HepG2 (cell line): ENCODE measurements around the gene RPS17. TPM values are rescaled to one million over a fixed set of nuclear protein-coding genes. Genes with fewer than 3 reads are reported as not detected.

ENCODE experiments used
- ATAC-seq: fragments of 200-7000 bp; cut with Tn5 transposase; 3 replicates; pipeline ENCODE4 v1.9.1; 2020; ENCODE audit warnings: mild to moderate bottlenecking, moderate library complexity
- BruUV-seq: library from RNA; stranded (reverse); fragments of 400-500 nt; replicated peaks from 2 replicates; lab custom pipeline; 2021; lab: Mats Ljungman, UMichigan
- CTCF ChIA-PET: fragments of 300-600 bp; formaldehyde crosslinking; extraction: SDS; loops from one replicate; lab custom pipeline; 2021; ENCODE audit warnings: low total read pairs, inconsistent platforms, low intra/inter-chr PET ratio; lab: Yijun Ruan, JAX
- POLR2A ChIA-PET: fragments of 350-600 bp; sonication (Branson Sonifier 250); formaldehyde crosslinking; loops from one replicate; lab custom pipeline; 2020; ENCODE audit warnings: antibody characterized with exemption, inconsistent platforms; lab: Yijun Ruan, JAX
- DNase-seq: peaks from one replicate; pipeline ENCODE4 v3.0.0-alpha.2; 2015; ENCODE audit warnings: low spot score
- FAIRE-seq: peaks from 3 replicates; lab custom pipeline; 2011; peaks lifted over from hg19 to GRCh38; lab: Jason Lieb, UNC
- H2AFZ ChIP-seq: one replicate; pipeline ENCODE4 v1.6.1; 2011; ENCODE audit warnings: low read length, inconsistent platforms
- H3K27ac ChIP-seq: fragments of 300-600 bp; 3 replicates; pipeline ENCODE4 v1.8.0; 2011; ENCODE audit warnings: mixed run types, mild to moderate bottlenecking, mixed read lengths, low read length, inconsistent platforms; ENCODE audit not compliant: insufficient read depth; ENCODE audit errors: extremely low read length
- H3K27me3 ChIP-seq, 2 experiments: fragments of 200-600 bp in 1 of 2; 2 replicates in 1 of 2; 3 replicates in 1 of 2; pipeline versions ENCODE4 v1.6.0 to v1.8.0; 2011; ENCODE audit warnings: low read length in 2 of 2, mild to moderate bottlenecking in 2 of 2, moderate library complexity in 2 of 2, inconsistent platforms in 1 of 2; ENCODE audit not compliant: insufficient read depth in 2 of 2, control insufficient read depth in 1 of 2
- H3K36me3 ChIP-seq, 2 experiments: fragments of 200-600 bp in 1 of 2; replicated peaks in 1 of 2; 2 replicates in 1 of 2; 3 replicates in 1 of 2; pipeline versions ENCODE4 v1.5.1 to v1.8.0; 2011; ENCODE audit warnings: low read length in 2 of 2, inconsistent platforms in 1 of 2; ENCODE audit not compliant: insufficient read depth in 2 of 2, control insufficient read depth in 1 of 2
- H3K4me1 ChIP-seq: 2 replicates; pipeline ENCODE4 v1.5.1; 2012; ENCODE audit warnings: low read length, inconsistent platforms; ENCODE audit not compliant: insufficient read depth
- H3K4me2 ChIP-seq: 2 replicates; pipeline ENCODE4 v1.6.0; 2011; ENCODE audit warnings: low read depth, low read length, inconsistent platforms
- H3K4me3 ChIP-seq, 3 experiments: fragments of 200-600 bp in 1 of 3; sonication (generic), shearing (Covaris generic) in 1 of 3; replicated peaks in 1 of 3; 2 replicates each; pipeline ENCODE4 v1.5.1; 2011 to 2016; ENCODE audit warnings: low read length in 3 of 3, inconsistent platforms in 2 of 3, low read depth in 2 of 3, mild to moderate bottlenecking in 2 of 3, control low read depth in 1 of 3, mixed read lengths in 1 of 3; ENCODE audit not compliant: insufficient read depth in 1 of 3
- H3K79me2 ChIP-seq: one replicate; pipeline ENCODE4 v1.6.1; 2011; ENCODE audit warnings: low read length, inconsistent platforms; ENCODE audit not compliant: insufficient read depth
- H3K9ac ChIP-seq: 2 replicates; pipeline ENCODE4 v1.6.0; 2011; ENCODE audit warnings: mild to moderate bottlenecking, low read depth, low read length, inconsistent platforms; ENCODE audit not compliant: insufficient read depth
- H3K9me3 ChIP-seq: 2 replicates; pipeline ENCODE4 v1.5.1; 2012; ENCODE audit warnings: mild to moderate bottlenecking, low read length
- H4K20me1 ChIP-seq: 2 replicates; pipeline ENCODE4 v1.6.0; 2011; ENCODE audit warnings: inconsistent platforms, mild to moderate bottlenecking, low read length, moderate library complexity; ENCODE audit not compliant: insufficient read depth
- AGO1 ChIP-seq: fragments of 200-400 bp; formaldehyde crosslinking; IDR thresholded peaks from 2 replicates; pipeline ENCODE4 v1.6.1; 2017; ENCODE audit warnings: mild to moderate bottlenecking, low read depth, low read length, moderate library complexity; ENCODE audit not compliant: poor library complexity, severe bottlenecking
- FOSL2 ChIP-seq: sonication (generic); formaldehyde crosslinking; IDR thresholded peaks from 2 replicates; pipeline ENCODE4 v1.4.0; 2020; ENCODE audit warnings: missing genetic modification reagents
- HMG20A ChIP-seq: IDR thresholded peaks from 2 replicates; pipeline ENCODE4 v1.6.1; 2016; ENCODE audit warnings: borderline replicate concordance
- HOXA5 ChIP-seq: sonication (generic); formaldehyde crosslinking; IDR thresholded peaks from 2 replicates; pipeline ENCODE4 v1.4.0; 2020; ENCODE audit warnings: missing genetic modification reagents
- REST ChIP-seq, 2 experiments: IDR thresholded peaks; 2 replicates each; pipeline ENCODE4 v1.6.1; 2011 to 2012; ENCODE audit warnings: low read length in 2 of 2, borderline replicate concordance in 1 of 2, low read depth in 1 of 2, mild to moderate bottlenecking in 1 of 2, moderate library complexity in 1 of 2
- SRSF1 ChIP-seq: fragments of 200-400 bp; formaldehyde crosslinking; optimal IDR thresholded peaks from 2 replicates; pipeline ENCODE3; 2017; ENCODE audit warnings: mild to moderate bottlenecking, low read depth, low read length, moderate library complexity
- TFDP1 ChIP-seq: IDR thresholded peaks from 2 replicates; pipeline ENCODE4 v1.6.1; 2016; ENCODE audit warnings: missing compliant biosample characterization, missing genetic modification reagents, borderline replicate concordance
- U2AF2 ChIP-seq: fragments of 200-400 bp; formaldehyde crosslinking; IDR thresholded peaks from 2 replicates; pipeline ENCODE4 v1.6.1; 2017; ENCODE audit warnings: low read depth, mild to moderate bottlenecking, low read length
- ZEB1 ChIP-seq: IDR thresholded peaks from 2 replicates; pipeline ENCODE4 v1.6.1; 2012; ENCODE audit warnings: mild to moderate bottlenecking, low read depth, inconsistent platforms; ENCODE audit not compliant: insufficient replicate concordance
- ZNF207 ChIP-seq: fragments of 450-650 bp; IDR thresholded peaks from 2 replicates; pipeline ENCODE4 v1.6.1; 2016; ENCODE audit warnings: antibody characterized with exemption, borderline replicate concordance
- ZNF275 ChIP-seq: sonication (generic); formaldehyde crosslinking; IDR thresholded peaks from 2 replicates; pipeline ENCODE4 v1.8.0; 2022; ENCODE audit warnings: missing genetic modification reagents, mild to moderate bottlenecking, inconsistent platforms, borderline replicate concordance
- WGBS: methylation state at CpG from one replicate; pipeline ENCODE4 v1.1.6; 2017; ENCODE audit warnings: low lambda C conversion rate; 5-methylcytosine and 5-hydroxymethylcytosine counted together
- in situ Hi-C: cut with HindIII; loops from 2 replicates; pipeline ENCODE4 v1.10.0; 2017; ENCODE audit warnings: low pct_unique_long_range_greater_than_20kb; ENCODE audit not compliant: extremely low pct_ligation_motif_present
- intact Hi-C: fragments of 100-400 bp; cut with micrococcal nuclease; formaldehyde crosslinking; loops from one replicate; pipeline ENCODE4 v1.10.0; 2022; ENCODE audit not compliant: unreplicated experiment
- polyA plus RNA-seq, 8 experiments: library from polyadenylated mRNA; depleted of rRNA in 3 of 8; stranded (reverse) in 7 of 8; unstranded in 1 of 8; fragments of >200 nt; fragmentation: Illumina TruSeq in 4 of 8; extraction: Trizol in 4 of 8; gene quantifications; 2 replicates each; pipeline versions ENCODE4 v1.2.1 to v1.2.3, GENCODE V29; 2011 to 2016; ENCODE audit warnings: low read depth in 4 of 8, missing spikeins in 1 of 8, mixed read lengths in 1 of 8; ENCODE audit not compliant: insufficient read depth in 1 of 8
- total RNA-seq, 5 experiments: library from RNA; depleted of rRNA; stranded (reverse); fragments of >200 nt; fragmentation: Illumina TruSeq; extraction: Trizol; gene quantifications; 2 replicates each; pipeline ENCODE4 v1.2.3, GENCODE V29; 2016; ENCODE audit warnings: low read depth in 1 of 5

Gene RPS17
- total and polyA plus RNA-seq, 2 of the 13 experiments (the other 11 are each of a cell fraction or from before 2014, with no cell fraction given), result 2,570 to 5,021 TPM

- ATAC-seq (no peak), FAIRE-seq (no peak), DNase-seq (no peak)
- H3K4me3 ChIP-seq, result no peak overlapping the region
- H3K4me2 ChIP-seq, result no peak overlapping the region
- TF ChIP-seq U2AF2 (no peak), HMG20A (CRISPR knock-in tag) (no peak), ZEB1 (no peak), AGO1 (no peak)
- no peaks in the 10 kb centered on the region for H4K20me1 ChIP-seq
- H3K27ac ChIP-seq, result no peak overlapping the region
- BruUV-seq, result no TSS peak
- POLR2A ChIA-PET, result no interaction called here
- H3K9ac ChIP-seq, result no peak overlapping the region
- H3K27me3 ChIP-seq, result no peaks in the 10 kb centered on the region; a peak in 2 of 5 replicates
- CTCF ChIA-PET, result no interaction called here
- no peaks in the 10 kb centered on the region for H3K4me1 ChIP-seq
- no peaks in the 10 kb centered on the region for H3K36me3 ChIP-seq
- H2AFZ ChIP-seq, result no peak overlapping the region
- in situ Hi-C loops (no loop called here), intact Hi-C loops (no loop called here)
- H3K9me3 ChIP-seq, result no peaks in the 10 kb centered on the region
- 4% methylated on average over 1 of the region's 1 CpG for WGBS
- H3K79me2 ChIP-seq, result no peaks in the 10 kb centered on the region
Measured at GRCh38 chr15:82558502-82558901, 18.2 kb upstream of the RPS17 start.

DNA sequence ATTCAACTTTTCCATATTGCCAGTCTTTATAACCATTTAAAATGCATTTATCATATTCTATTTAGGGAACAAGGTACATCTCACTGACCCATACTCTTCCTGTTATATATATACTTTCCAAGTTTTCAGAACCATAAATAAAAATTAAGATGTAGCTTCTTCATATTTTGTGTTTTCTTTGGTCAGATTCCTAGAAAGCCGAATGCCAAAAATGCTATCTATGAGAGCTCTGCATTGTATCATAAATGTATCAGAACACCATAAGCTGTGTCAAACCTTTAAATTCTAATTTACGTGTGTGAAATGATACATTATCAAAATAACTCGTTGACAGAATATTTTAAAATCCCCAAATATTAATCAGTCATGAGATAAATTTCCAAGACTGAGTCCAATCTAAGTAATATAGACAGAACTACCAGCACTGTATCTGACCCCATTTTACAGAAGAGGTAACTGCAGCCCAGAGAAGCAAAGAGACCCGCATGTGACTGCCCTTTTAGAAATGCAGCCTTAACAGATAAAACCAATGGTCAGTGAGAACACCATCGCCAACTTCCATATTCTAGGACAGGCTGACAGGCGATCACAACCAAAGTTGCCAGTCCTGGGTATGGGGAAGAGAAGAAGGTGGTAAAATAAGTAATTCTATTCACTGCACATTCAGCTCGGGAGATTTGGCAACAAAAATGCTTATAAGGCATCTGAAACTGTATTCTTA, 16.2 kb upstream of the RPS17 start:
- WGBS, result 46% methylated on average over 7 of the region's 7 CpGs
- CTCF ChIA-PET, result no interaction called here
- Histone ChIP-seq H2AFZ (no peak overlapping the region), H3K27ac (no peak overlapping the region), H3K4me1 (no peaks in the 10 kb centered on the region), H3K36me3 (no peaks in the 10 kb centered on the region), H3K9me3 (no peaks in the 10 kb centered on the region), H3K9ac (no peak overlapping the region), H3K79me2 (no peaks in the 10 kb centered on the region)
- no peak for DNase-seq
- intact Hi-C loops (no loop called here), in situ Hi-C loops (no loop called here)
- FAIRE-seq, result no peak
- no peak for ATAC-seq
- no peak for TF ChIP-seq ZNF207
- no peak for TF ChIP-seq TFDP1 (CRISPR knock-in tag)
- no peak for TF ChIP-seq FOSL2 (CRISPR knock-in tag)
- TF ChIP-seq ZNF275 (CRISPR knock-in tag), result no peak
- TF ChIP-seq REST (IDR thresholded peaks at IDR 0.05; ENCODE audit: borderline replicate concordance in 1 of 2, low read depth in 1 of 2, low read length in 2 of 2), result no peak
- TF ChIP-seq SRSF1, result no peak
- no peak for TF ChIP-seq HOXA5
- TF ChIP-seq, all 625 proteins: peak for 0
- H3K4me3 ChIP-seq, result no peak overlapping the region
- no TSS peak for BruUV-seq
- H3K27me3 ChIP-seq, result no peaks in the 10 kb centered on the region; a peak in 3 of 5 replicates
- no peaks in the 10 kb centered on the region for H4K20me1 ChIP-seq
- H3K4me2 ChIP-seq, result no peak overlapping the region
- POLR2A ChIA-PET, result no interaction called here
